A549 treated with dexamethasone at 1 μM for 4 hours (cell line): Measurements from ENCODE around the gene HECW1. TPM values are rescaled to one million over a fixed set of nuclear protein-coding genes. Genes with fewer than 3 reads are reported as not detected.

Experiments used
- total RNA-seq: library from RNA; stranded (reverse); fragments of 200-300 nt; extraction: Qiagen RNA extraction; gene quantifications from 5 replicates; pipeline ENCODE4 v1.2.3, GENCODE V29; 2022

The HECW1 gene
- total RNA-seq, result 15.9 to 20.5 TPM (median 19.2 TPM) in 5 replicates

GRCh38 chr7:43112459-43112940 lies at the start of gene HECW1:
HECW1 (plus strand) TSS chr7:43112647; CDS start chr7:43243906, 131,259 bp downstream.

GRCh38 chr7:43582503-43583423 lies 470.3 kb downstream of the HECW1 start, which contains the start of gene STK17A:
STK17A (plus strand) TSS chr7:43583108; CDS start chr7:43583244, 136 bp downstream.

Other genes with a start within 250 kb of the HECW1 start
- 1.5 to 2.7 TPM (median 2.3 TPM) in 5 replicates for gene C7orf25, start 200.6 kb upstream of the HECW1 start, total RNA-seq
- 129 to 209 TPM (median 148 TPM) in 5 replicates for gene PSMA2, start 180.5 kb upstream of the HECW1 start, total RNA-seq
- gene MRPL32, start 180.3 kb upstream of the HECW1 start, total RNA-seq, result 68.7 to 81.6 TPM (median 72.6 TPM) in 5 replicates